OCI-LY3 (cell line): ENCODE measurements around the gene ICAM2.

Experiments
- H2AFZ ChIP-seq: fragments of 200-600, 300-600 bp; shearing (Covaris generic); 2 replicates; pipeline ENCODE4 v1.6.0; 2014; ENCODE audit warnings: antibody characterized with exemption, low read depth, low read length
- H3K27ac ChIP-seq: fragments of 200-600, 300-600 bp; sonication (generic); 2 replicates; pipeline ENCODE4 v1.5.1; 2014; ENCODE audit warnings: mild to moderate bottlenecking, low read length, moderate library complexity, mixed read lengths
- H3K27me3 ChIP-seq: fragments of 200-600, 300-600 bp; sonication (generic); 2 replicates; pipeline ENCODE4 v1.6.1; 2014; ENCODE audit warnings: low read depth, low read length, mixed read lengths
- H3K36me3 ChIP-seq: fragments of 200-600, 300-600 bp; sonication (generic); replicated peaks from 2 replicates; pipeline ENCODE3; 2014; ENCODE audit warnings: low read depth, low read length, mixed read lengths
- H3K4me1 ChIP-seq: fragments of 300-600, 200-600 bp; sonication (generic); 2 replicates; pipeline ENCODE4 v1.6.1; 2014; ENCODE audit warnings: low read length, mixed read lengths
- H3K4me2 ChIP-seq: fragments of 200-600, 300-600 bp; sonication (generic); 2 replicates; pipeline ENCODE4 v1.6.1; 2014; ENCODE audit warnings: low read length, mixed read lengths
- H3K4me3 ChIP-seq: fragments of 300-600, 200-600 bp; sonication (generic); 2 replicates; pipeline ENCODE4 v1.5.1; 2014; ENCODE audit warnings: antibody characterized with exemption, mild to moderate bottlenecking, low read length, moderate library complexity
- H3K79me2 ChIP-seq: fragments of 300-600, 200-600 bp; shearing (Covaris generic); 2 replicates; pipeline ENCODE4 v1.6.1; 2014; ENCODE audit warnings: mild to moderate bottlenecking, low read length, mixed read lengths
- H3K9ac ChIP-seq: fragments of 300-600, 200-600 bp; shearing (Covaris generic); 2 replicates; pipeline ENCODE4 v1.6.0; 2014; ENCODE audit warnings: mild to moderate bottlenecking, low read length, moderate library complexity
- H3K9me3 ChIP-seq: fragments of 200-600, 300-600 bp; shearing (Covaris generic); 2 replicates; pipeline ENCODE4 v1.6.1; 2014; ENCODE audit warnings: low read length, mixed read lengths; ENCODE audit not compliant: insufficient read depth
- H4K20me1 ChIP-seq: fragments of 200-600, 300-600 bp; sonication (generic); 2 replicates; pipeline ENCODE4 v1.6.1; 2016; ENCODE audit warnings: low read length, mixed read lengths; ENCODE audit not compliant: insufficient read depth
- CTCF ChIP-seq: fragments of 200-600, 300-600 bp; sonication (generic); IDR thresholded peaks from 2 replicates; pipeline ENCODE4 v1.5.1; 2014; ENCODE audit warnings: antibody characterized with exemption, low read length, low read depth
- EZH2phosphoT487 ChIP-seq: fragments of 200-600 bp; shearing (Covaris generic); IDR thresholded peaks from 2 replicates; pipeline ENCODE4 v1.6.1; 2018; ENCODE audit warnings: antibody characterized with exemption, mixed run types, low read depth

ICAM2 gene

GRCh38 chr17:64003526-64004121, 16.8 kb downstream of the ICAM2 start:
- Histone ChIP-seq H3K27ac (no peak overlapping the region), H3K79me2 (no peaks in the 10 kb centered on the region), H3K4me3 (no peak overlapping the region), H3K4me1 (0 out of 2 replicates have a peak, but pooled peaks cover 3% of the 10 kb centered on the region), H3K27me3 (no peaks in the 10 kb centered on the region), H3K36me3 (peaks cover 8% of the 10 kb centered on the region), H4K20me1 (no peaks in the 10 kb centered on the region), H3K9ac (no peak overlapping the region), H2AFZ (no peak overlapping the region), H3K9me3 (no peaks in the 10 kb centered on the region), H3K4me2 (no peak overlapping the region)
- TF ChIP-seq EZH2phosphoT487, result no peak
- TF ChIP-seq CTCF, result no peak

- Histone ChIP-seq H3K27me3 (peaks cover 1% of the 10 kb centered on the region; the same call in 1 of the 2 replicates), H3K4me3 (no peak overlapping the region), H3K4me2 (no peak overlapping the region), H3K4me1 (peaks cover 4% of the 10 kb centered on the region), H3K27ac (no peak overlapping the region), H3K9me3 (no peaks in the 10 kb centered on the region), H2AFZ (no peak overlapping the region), H3K79me2 (no peaks in the 10 kb centered on the region), H3K9ac (no peak overlapping the region), H4K20me1 (no peaks in the 10 kb centered on the region), H3K36me3 (peaks cover 8% of the 10 kb centered on the region)
- TF ChIP-seq EZH2phosphoT487 (no peak), CTCF (no peak)
These were observed 17.5 kb downstream of the ICAM2 start for GRCh38 chr17:64002658-64003525.

- no peak overlapping the region for H3K9ac ChIP-seq
- H3K4me3 ChIP-seq, result no peak overlapping the region
- H3K36me3 ChIP-seq, result peaks cover 8% of the 10 kb centered on the region
These were observed 18.5 kb downstream of the ICAM2 start for GRCh38 chr17:64001763-64002529.

More at GRCh38 chr17:64001763-64002529, 18.5 kb downstream of the ICAM2 start:
- Histone ChIP-seq H3K27me3 (peaks cover 10% of the 10 kb centered on the region), H2AFZ (no peak overlapping the region), H3K9me3 (no peaks in the 10 kb centered on the region), H3K4me1 (peaks cover 9% of the 10 kb centered on the region), H3K4me2 (no peak overlapping the region), H3K79me2 (no peaks in the 10 kb centered on the region), H4K20me1 (no peaks in the 10 kb centered on the region), H3K27ac (no peak overlapping the region)
- no peak for TF ChIP-seq CTCF
- no peak for TF ChIP-seq EZH2phosphoT487
